Panc1 (cell line): Measurements from ENCODE around the gene GPRC5C. TPM values are rescaled to one million over a fixed set of nuclear protein-coding genes. Genes with fewer than 3 reads are reported as not detected.

Experiments used
- ATAC-seq: fragments of 200-7000 bp; cut with Tn5 transposase; 2 replicates; pipeline ENCODE4 v1.9.1; 2020; ENCODE audit warnings: mild to moderate bottlenecking, moderate library complexity
- BruUV-seq: library from RNA; stranded (reverse); fragments of 400-500 nt; replicated peaks from 2 replicates; lab custom pipeline; 2021; lab: Mats Ljungman, UMichigan
- CTCF ChIA-PET: fragments of 300-600 bp; sonication (Branson Sonifier 250); formaldehyde crosslinking; loops from one replicate; lab custom pipeline; 2022; ENCODE audit warnings: antibody characterized with exemption; lab: Charles Lee
- POLR2A ChIA-PET: fragments of 300-600 bp; sonication (Branson Sonifier 250); formaldehyde crosslinking; loops from one replicate; lab custom pipeline; 2022; ENCODE audit warnings: antibody characterized with exemption; lab: Charles Lee
- DNase-seq: peaks from one replicate; pipeline ENCODE4 v3.0.0-alpha.2; 2010; ENCODE audit warnings: low read depth, low spot score
- H3K27ac ChIP-seq: 2 replicates; pipeline ENCODE4 v1.5.1; 2011; ENCODE audit warnings: mild to moderate bottlenecking, low read length, inconsistent platforms
- H3K27me3 ChIP-seq: fragments of 200-500 bp; sonication (Bioruptor generic); 2 replicates; pipeline ENCODE4 v1.6.0; 2014; ENCODE audit warnings: low read length, inconsistent platforms; ENCODE audit not compliant: control insufficient read depth, insufficient read depth
- H3K36me3 ChIP-seq: fragments of 200-500 bp; sonication (Bioruptor generic); 2 replicates; pipeline ENCODE4 v1.5.1; 2014; ENCODE audit warnings: inconsistent platforms, mild to moderate bottlenecking, low read length, moderate library complexity; ENCODE audit not compliant: control insufficient read depth, insufficient read depth
- H3K4me1 ChIP-seq: 2 replicates; pipeline ENCODE4 v1.5.1; 2011; ENCODE audit warnings: inconsistent platforms, mild to moderate bottlenecking, low read length, moderate library complexity; ENCODE audit not compliant: control insufficient read depth, insufficient read depth
- H3K4me3 ChIP-seq, 2 experiments: 2 replicates each; pipeline ENCODE4 v1.5.1; 2011 to 2012; ENCODE audit warnings: low read depth in 2 of 2, low read length in 2 of 2, mild to moderate bottlenecking in 2 of 2, inconsistent platforms in 1 of 2, moderate library complexity in 1 of 2
- H3K9me3 ChIP-seq: fragments of 200-500 bp; sonication (Bioruptor generic); 2 replicates; pipeline ENCODE4 v1.5.1; 2014; ENCODE audit warnings: low read depth, mild to moderate bottlenecking, inconsistent platforms, low read length, moderate library complexity; ENCODE audit not compliant: control insufficient read depth, insufficient read depth
- CTCF ChIP-seq: fragments of 450-650 bp; IDR thresholded peaks from 2 replicates; pipeline ENCODE4 v1.5.1; 2017; ENCODE audit warnings: mild to moderate bottlenecking
- POLR2AphosphoS5 ChIP-seq: IDR thresholded peaks from 2 replicates; pipeline ENCODE4 v1.6.1; 2012; ENCODE audit warnings: mild to moderate bottlenecking, low read depth, low read length, moderate library complexity
- REST ChIP-seq, 2 experiments: IDR thresholded peaks; 2 replicates each; pipeline ENCODE4 v1.6.1; 2011 to 2012; ENCODE audit warnings: low read depth in 2 of 2, control low read depth in 1 of 2, low read length in 1 of 2, mild to moderate bottlenecking in 1 of 2, moderate library complexity in 1 of 2; ENCODE audit not compliant: insufficient read depth in 1 of 2
- SIN3A ChIP-seq: IDR thresholded peaks from 2 replicates; pipeline ENCODE4 v1.6.1; 2012; ENCODE audit warnings: low read depth, mild to moderate bottlenecking, low read length, moderate library complexity, borderline replicate concordance; ENCODE audit not compliant: insufficient read depth
- TCF7L2 ChIP-seq: IDR thresholded peaks from 2 replicates; pipeline ENCODE4 v1.6.1; 2011; ENCODE audit warnings: mild to moderate bottlenecking, low read depth, low read length, inconsistent platforms
- in situ Hi-C: cut with HindIII; loops from 2 replicates; pipeline ENCODE4 v1.10.0; 2016; ENCODE audit warnings: low sequenced_read_pairs, low pct_unique_long_range_greater_than_20kb
- intact Hi-C: fragments of 100-400 bp; cut with micrococcal nuclease; formaldehyde crosslinking; loops from one replicate; pipeline ENCODE4 v1.10.0; 2022; ENCODE audit not compliant: unreplicated experiment
- total RNA-seq: library from RNA; stranded (reverse); gene quantifications from one replicate; pipeline ENCODE4 v1.2.1, GENCODE V29; 2021; ENCODE audit not compliant: unreplicated experiment

Gene GPRC5C
- total RNA-seq, 1 experiment from 2014 or later, result 57.1 TPM

GRCh38 chr17:74467221-74467951 is 35.5 kb downstream of the GPRC5C start:
- Histone ChIP-seq H3K27me3 (no peaks in the 10 kb centered on the region), H3K36me3 (no peaks in the 10 kb centered on the region), H3K4me3 (no peak overlapping the region), H3K4me1 (no peaks in the 10 kb centered on the region), H3K9me3 (no peaks in the 10 kb centered on the region), H3K27ac (no peak overlapping the region)
- BruUV-seq, result no TSS peak
- in situ Hi-C loops, result no loop called here
- TF ChIP-seq CTCF, result no peak
- no peak for TF ChIP-seq TCF7L2
- TF ChIP-seq SIN3A, result no peak
- TF ChIP-seq POLR2AphosphoS5, result no peak
- TF ChIP-seq REST (IDR thresholded peaks at IDR 0.05; ENCODE audit: insufficient read depth in 1 of 2, low read depth in 2 of 2, low read length in 1 of 2), result no peak
- intact Hi-C loops, result no loop called here
- no peak for DNase-seq
- POLR2A ChIA-PET, result interaction anchor here (0.7 kb wide), 1 partner anchor 32 kb away, joined by 6 read pairs; no protein-coding TSS in a partner anchor
- CTCF ChIA-PET, result no interaction called here
- no peak; the same call in 1 of the 2 replicates for ATAC-seq

GRCh38 chr17:74471341-74471740 is 39.5 kb downstream of the GPRC5C start:
- Histone ChIP-seq H3K27me3 (no peaks in the 10 kb centered on the region; the same call in 1 of the 2 replicates), H3K9me3 (no peaks in the 10 kb centered on the region), H3K27ac (no peak overlapping the region), H3K4me1 (no peaks in the 10 kb centered on the region), H3K36me3 (no peaks in the 10 kb centered on the region), H3K4me3 (no peak overlapping the region)
- no TSS peak for BruUV-seq
- TF ChIP-seq REST (IDR thresholded peaks at IDR 0.05; ENCODE audit: insufficient read depth in 1 of 2, low read depth in 2 of 2, low read length in 1 of 2) (no peak), POLR2AphosphoS5 (no peak), SIN3A (no peak), TCF7L2 (no peak), CTCF (no peak)
- ChIA-PET CTCF (no interaction called here), POLR2A (no interaction called here)
- ATAC-seq, result no peak
- in situ Hi-C loops (no loop called here), intact Hi-C loops (no loop called here)
- no peak for DNase-seq
